ENCODE results near the gene ZNF592.

ZNF592 gene

DNA sequence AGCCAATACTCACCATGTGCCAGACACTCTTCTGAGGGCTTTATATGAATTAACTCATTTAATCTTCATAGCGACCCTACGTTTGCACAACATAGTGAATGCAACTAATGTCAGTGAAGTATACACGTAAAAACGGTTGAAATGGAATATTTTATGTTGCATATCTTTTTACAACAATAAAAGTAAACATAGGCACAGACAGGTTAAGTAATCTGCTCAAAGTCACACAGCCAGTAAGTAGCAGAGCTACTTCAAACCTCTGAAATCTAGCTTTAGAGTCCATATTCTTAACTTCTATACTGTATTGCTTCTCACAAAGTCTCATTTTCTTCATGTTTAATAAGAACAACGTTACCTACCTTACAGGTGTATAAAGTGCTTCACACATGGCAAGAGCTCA lies 34.0 kb upstream of the ZNF592 start:
- CTCF ChIA-PET, result interaction anchor here (0.9 kb wide), 1 partner anchor 57 kb away, joined by 4 read pairs; the partner anchor contains the start of gene NMB
- peak overlapping the region; percentile 78 for H3K4me3 ChIP-seq (ENCODE audit: low read depth, low read length)
- TF ChIP-seq TCF7L2 (IDR thresholded peaks at IDR 0.05; ENCODE audit: borderline replicate concordance, low read depth, low read length), result no peak
- no peak for TF ChIP-seq GLIS2 (tag by site-specific recombination; IDR thresholded peaks at IDR 0.05)
- no peak for TF ChIP-seq SCRT2 (tag by site-specific recombination; IDR thresholded peaks at IDR 0.05)
- no peak for TF ChIP-seq ZNF146 (tag by site-specific recombination; IDR thresholded peaks at IDR 0.05)
- TF ChIP-seq ZNF112 (tag by site-specific recombination; IDR thresholded peaks at IDR 0.05), result no peak
- TF ChIP-seq, protein P1, sequence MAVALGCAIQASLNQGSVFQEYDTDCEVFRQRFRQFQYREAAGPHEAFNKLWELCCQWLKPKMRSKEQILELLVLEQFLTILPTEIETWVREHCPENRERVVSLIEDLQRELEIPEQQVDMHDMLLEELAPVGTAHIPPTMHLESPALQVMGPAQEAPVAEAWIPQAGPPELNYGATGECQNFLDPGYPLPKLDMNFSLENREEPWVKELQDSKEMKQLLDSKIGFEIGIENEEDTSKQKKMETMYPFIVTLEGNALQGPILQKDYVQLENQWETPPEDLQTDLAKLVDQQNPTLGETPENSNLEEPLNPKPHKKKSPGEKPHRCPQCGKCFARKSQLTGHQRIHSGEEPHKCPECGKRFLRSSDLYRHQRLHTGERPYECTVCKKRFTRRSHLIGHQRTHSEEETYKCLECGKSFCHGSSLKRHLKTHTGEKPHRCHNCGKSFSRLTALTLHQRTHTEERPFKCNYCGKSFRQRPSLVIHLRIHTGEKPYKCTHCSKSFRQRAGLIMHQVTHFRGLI (tag by site-specific recombination; IDR thresholded peaks at IDR 0.05), result no peak
- TF ChIP-seq, protein P2, sequence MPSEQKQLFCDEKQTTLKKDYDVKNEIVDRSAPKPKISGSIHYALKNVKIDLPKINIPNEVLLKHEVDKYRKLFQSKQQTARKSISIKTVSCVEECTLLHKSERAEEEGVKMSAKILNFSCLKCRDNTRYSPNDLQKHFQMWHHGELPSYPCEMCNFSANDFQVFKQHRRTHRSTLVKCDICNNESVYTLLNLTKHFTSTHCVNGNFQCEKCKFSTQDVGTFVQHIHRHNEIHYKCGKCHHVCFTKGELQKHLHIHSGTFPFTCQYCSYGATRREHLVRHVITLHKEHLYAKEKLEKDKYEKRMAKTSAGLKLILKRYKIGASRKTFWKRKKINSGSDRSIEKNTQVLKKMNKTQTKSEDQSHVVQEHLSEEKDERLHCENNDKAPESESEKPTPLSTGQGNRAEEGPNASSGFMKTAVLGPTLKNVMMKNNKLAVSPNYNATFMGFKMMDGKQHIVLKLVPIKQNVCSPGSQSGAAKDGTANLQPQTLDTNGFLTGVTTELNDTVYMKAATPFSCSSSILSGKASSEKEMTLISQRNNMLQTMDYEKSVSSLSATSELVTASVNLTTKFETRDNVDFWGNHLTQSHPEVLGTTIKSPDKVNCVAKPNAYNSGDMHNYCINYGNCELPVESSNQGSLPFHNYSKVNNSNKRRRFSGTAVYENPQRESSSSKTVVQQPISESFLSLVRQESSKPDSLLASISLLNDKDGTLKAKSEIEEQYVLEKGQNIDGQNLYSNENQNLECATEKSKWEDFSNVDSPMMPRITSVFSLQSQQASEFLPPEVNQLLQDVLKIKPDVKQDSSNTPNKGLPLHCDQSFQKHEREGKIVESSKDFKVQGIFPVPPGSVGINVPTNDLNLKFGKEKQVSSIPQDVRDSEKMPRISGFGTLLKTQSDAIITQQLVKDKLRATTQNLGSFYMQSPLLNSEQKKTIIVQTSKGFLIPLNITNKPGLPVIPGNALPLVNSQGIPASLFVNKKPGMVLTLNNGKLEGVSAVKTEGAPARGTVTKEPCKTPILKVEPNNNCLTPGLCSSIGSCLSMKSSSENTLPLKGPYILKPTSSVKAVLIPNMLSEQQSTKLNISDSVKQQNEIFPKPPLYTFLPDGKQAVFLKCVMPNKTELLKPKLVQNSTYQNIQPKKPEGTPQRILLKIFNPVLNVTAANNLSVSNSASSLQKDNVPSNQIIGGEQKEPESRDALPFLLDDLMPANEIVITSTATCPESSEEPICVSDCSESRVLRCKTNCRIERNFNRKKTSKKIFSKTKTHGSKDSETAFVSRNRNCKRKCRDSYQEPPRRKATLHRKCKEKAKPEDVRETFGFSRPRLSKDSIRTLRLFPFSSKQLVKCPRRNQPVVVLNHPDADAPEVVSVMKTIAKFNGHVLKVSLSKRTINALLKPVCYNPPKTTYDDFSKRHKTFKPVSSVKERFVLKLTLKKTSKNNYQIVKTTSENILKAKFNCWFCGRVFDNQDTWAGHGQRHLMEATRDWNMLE (tag by site-specific recombination; conservative IDR thresholded peaks at IDR 0.05; ENCODE audit: low read depth), result no peak
- no peak for TF ChIP-seq ZNF335 (tag by site-specific recombination; conservative IDR thresholded peaks at IDR 0.05)
- TF ChIP-seq ZNF23 (tag by site-specific recombination; IDR thresholded peaks at IDR 0.05; ENCODE audit: borderline replicate concordance), result no peak
- H3K9me3 ChIP-seq (ENCODE audit: control insufficient read depth, insufficient read depth, low read depth, low read length), result no peaks in the 10 kb centered on the region
- no peak overlapping the region for H3K27ac ChIP-seq (ENCODE audit: extremely low read depth, low read depth, low read length)
- H3K36me3 ChIP-seq (ENCODE audit: control insufficient read depth in 2 of 2, insufficient read depth in 1 of 2, low read length in 2 of 2), result peaks cover 14 to 30% of the 10 kb centered on the region in 2 experiments; a peak in 2 of 3 replicates
- POLR2A ChIA-PET, result interaction anchor here (0.6 to 3.7 kb wide), 5 partner anchors 9 to 147 kb away, joined by 5 to 64 read pairs (median 6); partner anchors contain the start of gene WDR73
- H3K4me1 ChIP-seq (ENCODE audit: control insufficient read depth, insufficient read depth, low read length), result peaks cover 3% of the 10 kb centered on the region; the same call in 1 of the 2 replicates

DNA sequence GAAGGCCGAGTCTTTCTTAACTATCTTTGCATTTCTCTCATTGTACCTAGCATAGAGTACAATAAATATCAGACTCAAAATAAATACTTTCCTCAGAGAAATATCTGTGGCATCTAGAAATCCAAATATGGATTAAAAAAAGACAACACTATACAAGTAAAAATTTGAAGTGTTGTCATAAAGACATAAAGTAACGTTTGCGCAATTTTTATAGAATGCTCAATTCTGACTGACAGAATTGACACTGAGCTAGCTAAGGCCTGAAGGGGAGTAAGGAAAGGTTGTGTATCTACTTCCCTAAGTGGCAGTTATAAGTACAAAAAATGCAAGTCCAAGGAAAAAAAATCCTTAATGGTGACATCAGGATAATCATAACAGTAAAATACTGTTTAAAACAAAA lies 33.6 kb upstream of the ZNF592 start:
- H3K27ac ChIP-seq (ENCODE audit: extremely low read depth, low read depth, low read length), result peak overlapping the region; percentile 79; the same call in 1 of the 2 replicates
- ChIA-PET POLR2A (interaction anchor here (2.1 to 3.7 kb wide), 5 partner anchors 8 to 83 kb away, joined by 8 to 64 read pairs (median 13); partner anchors contain the start of gene WDR73), CTCF (interaction anchor here (0.7 to 1.1 kb wide), 4 partner anchors 34 to 61 kb away, joined by 3 to 4 read pairs (median 4); partner anchors contain the start of genes NMB and WDR73)
- peaks cover 14 to 26% of the 10 kb centered on the region in 2 experiments; a peak in 2 of 3 replicates for H3K36me3 ChIP-seq (ENCODE audit: control insufficient read depth in 2 of 2, insufficient read depth in 1 of 2, low read length in 2 of 2)
- peak overlapping the region; percentile 78 for H3K4me3 ChIP-seq (ENCODE audit: low read depth, low read length)
- peaks cover 3% of the 10 kb centered on the region; the same call in 1 of the 2 replicates for H3K4me1 ChIP-seq (ENCODE audit: control insufficient read depth, insufficient read depth, low read length)
- H3K9me3 ChIP-seq (ENCODE audit: control insufficient read depth, insufficient read depth, low read depth, low read length), result no peaks in the 10 kb centered on the region
- TF ChIP-seq, protein P3, sequence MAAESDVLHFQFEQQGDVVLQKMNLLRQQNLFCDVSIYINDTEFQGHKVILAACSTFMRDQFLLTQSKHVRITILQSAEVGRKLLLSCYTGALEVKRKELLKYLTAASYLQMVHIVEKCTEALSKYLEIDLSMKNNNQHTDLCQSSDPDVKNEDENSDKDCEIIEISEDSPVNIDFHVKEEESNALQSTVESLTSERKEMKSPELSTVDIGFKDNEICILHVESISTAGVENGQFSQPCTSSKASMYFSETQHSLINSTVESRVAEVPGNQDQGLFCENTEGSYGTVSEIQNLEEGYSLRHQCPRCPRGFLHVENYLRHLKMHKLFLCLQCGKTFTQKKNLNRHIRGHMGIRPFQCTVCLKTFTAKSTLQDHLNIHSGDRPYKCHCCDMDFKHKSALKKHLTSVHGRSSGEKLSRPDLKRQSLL (tag by site-specific recombination; IDR thresholded peaks at IDR 0.05), result no peak
- TF ChIP-seq, protein P4, sequence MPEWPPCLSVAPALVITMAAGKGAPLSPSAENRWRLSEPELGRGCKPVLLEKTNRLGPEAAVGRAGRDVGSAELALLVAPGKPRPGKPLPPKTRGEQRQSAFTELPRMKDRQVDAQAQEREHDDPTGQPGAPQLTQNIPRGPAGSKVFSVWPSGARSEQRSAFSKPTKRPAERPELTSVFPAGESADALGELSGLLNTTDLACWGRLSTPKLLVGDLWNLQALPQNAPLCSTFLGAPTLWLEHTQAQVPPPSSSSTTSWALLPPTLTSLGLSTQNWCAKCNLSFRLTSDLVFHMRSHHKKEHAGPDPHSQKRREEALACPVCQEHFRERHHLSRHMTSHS (tag by site-specific recombination; IDR thresholded peaks at IDR 0.05), result no peak
- TF ChIP-seq ZNF202 (tag by site-specific recombination; IDR thresholded peaks at IDR 0.05; ENCODE audit: borderline replicate concordance) (no peak), ZNF2 (tag by site-specific recombination; IDR thresholded peaks at IDR 0.05) (no peak), ZSCAN16 (tag by site-specific recombination; IDR thresholded peaks at IDR 0.05) (no peak), ZNF830 (tag by site-specific recombination; IDR thresholded peaks at IDR 0.05; ENCODE audit: low read depth) (no peak), ZNF521 (tag by site-specific recombination; IDR thresholded peaks at IDR 0.05) (no peak), ZNF555 (tag by site-specific recombination; conservative IDR thresholded peaks at IDR 0.05) (no peak), ZNF560 (tag by site-specific recombination; IDR thresholded peaks at IDR 0.05; ENCODE audit: borderline replicate concordance) (no peak), YY2 (tag by site-specific recombination; IDR thresholded peaks at IDR 0.05) (no peak)
- TF ChIP-seq, protein P5, sequence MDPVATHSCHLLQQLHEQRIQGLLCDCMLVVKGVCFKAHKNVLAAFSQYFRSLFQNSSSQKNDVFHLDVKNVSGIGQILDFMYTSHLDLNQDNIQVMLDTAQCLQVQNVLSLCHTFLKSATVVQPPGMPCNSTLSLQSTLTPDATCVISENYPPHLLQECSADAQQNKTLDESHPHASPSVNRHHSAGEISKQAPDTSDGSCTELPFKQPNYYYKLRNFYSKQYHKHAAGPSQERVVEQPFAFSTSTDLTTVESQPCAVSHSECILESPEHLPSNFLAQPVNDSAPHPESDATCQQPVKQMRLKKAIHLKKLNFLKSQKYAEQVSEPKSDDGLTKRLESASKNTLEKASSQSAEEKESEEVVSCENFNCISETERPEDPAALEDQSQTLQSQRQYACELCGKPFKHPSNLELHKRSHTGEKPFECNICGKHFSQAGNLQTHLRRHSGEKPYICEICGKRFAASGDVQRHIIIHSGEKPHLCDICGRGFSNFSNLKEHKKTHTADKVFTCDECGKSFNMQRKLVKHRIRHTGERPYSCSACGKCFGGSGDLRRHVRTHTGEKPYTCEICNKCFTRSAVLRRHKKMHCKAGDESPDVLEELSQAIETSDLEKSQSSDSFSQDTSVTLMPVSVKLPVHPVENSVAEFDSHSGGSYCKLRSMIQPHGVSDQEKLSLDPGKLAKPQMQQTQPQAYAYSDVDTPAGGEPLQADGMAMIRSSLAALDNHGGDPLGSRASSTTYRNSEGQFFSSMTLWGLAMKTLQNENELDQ (tag by site-specific recombination; IDR thresholded peaks at IDR 0.05; ENCODE audit: low read depth), result no peak
- TF ChIP-seq, protein P6, sequence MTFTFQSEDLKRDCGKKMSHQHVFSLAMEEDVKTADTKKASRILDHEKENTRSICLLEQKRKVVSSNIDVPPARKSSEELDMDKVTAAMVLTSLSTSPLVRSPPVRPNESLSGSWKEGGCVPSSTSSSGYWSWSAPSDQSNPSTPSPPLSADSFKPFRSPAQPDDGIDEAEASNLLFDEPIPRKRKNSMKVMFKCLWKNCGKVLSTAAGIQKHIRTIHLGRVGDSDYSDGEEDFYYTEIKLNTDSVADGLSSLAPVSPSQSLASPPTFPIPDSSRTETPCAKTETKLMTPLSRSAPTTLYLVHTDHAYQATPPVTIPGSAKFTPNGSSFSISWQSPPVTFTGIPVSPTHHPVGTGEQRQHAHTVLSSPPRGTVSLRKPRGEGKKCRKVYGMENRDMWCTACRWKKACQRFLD (tag by site-specific recombination; IDR thresholded peaks at IDR 0.05), result no peak
